GM21515 (cell line): ENCODE results near the gene MAPK13.
"Not testable (repeated sequence)": the region's sequence is repeated elsewhere in the genome, so short reads cannot be mapped to it uniquely, and the experiment has no call there.

ENCODE experiments used
- ATAC-seq: cut with Tn5 transposase; IDR thresholded peaks from one replicate; pipeline ENCODE4 v1.9.1; 2021; ENCODE audit not compliant: unreplicated experiment

Gene MAPK13

DNA sequence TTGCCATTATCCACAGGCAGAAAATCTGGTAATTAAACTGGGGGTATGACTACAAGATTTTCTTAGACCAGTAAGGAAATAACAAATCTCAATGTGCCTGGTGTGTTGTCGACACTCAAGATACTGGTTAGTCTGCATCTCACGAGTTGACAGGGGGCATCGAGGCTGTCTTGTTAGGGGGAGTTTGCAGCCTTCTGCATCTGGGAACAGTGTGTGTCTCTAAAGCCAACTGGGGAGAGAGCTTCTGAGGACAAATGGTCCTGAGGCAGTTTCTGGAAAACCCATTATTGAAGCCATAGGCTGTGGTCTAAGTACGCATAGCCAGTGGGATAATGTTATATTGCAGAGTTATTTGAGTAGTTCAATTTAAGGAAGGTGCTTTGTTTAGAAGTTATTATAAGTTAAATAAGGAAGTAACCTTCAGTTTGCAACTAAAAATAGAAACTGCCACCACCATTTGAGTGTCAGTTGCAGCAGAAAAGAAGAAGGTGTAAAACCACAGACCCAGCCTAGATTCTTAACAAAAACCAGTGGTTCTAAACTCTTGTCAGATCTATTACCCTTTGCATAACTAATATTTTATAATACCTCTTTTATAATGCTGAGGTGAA, 15.4 kb upstream of the MAPK13 start:
- no peak for ATAC-seq

DNA sequence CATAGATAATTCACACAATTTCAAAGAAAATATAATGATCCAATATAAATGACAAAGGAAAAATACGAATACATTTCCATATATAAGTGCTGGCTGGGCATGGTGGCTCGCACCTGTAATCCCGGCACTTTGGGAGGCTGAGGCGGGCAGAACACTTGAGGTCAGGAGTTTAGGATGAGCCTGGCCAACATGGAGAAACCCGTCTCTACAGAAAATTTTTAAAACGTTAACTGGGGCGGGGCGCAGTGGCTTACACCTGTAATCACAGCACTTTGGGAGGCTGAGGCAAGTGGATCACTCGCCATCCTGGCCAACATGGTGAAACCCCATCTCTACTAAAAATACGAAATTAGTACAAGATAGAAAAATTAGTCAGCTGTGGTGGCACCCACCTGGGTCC, 14.9 kb upstream of the MAPK13 start:
- no peak for ATAC-seq

DNA sequence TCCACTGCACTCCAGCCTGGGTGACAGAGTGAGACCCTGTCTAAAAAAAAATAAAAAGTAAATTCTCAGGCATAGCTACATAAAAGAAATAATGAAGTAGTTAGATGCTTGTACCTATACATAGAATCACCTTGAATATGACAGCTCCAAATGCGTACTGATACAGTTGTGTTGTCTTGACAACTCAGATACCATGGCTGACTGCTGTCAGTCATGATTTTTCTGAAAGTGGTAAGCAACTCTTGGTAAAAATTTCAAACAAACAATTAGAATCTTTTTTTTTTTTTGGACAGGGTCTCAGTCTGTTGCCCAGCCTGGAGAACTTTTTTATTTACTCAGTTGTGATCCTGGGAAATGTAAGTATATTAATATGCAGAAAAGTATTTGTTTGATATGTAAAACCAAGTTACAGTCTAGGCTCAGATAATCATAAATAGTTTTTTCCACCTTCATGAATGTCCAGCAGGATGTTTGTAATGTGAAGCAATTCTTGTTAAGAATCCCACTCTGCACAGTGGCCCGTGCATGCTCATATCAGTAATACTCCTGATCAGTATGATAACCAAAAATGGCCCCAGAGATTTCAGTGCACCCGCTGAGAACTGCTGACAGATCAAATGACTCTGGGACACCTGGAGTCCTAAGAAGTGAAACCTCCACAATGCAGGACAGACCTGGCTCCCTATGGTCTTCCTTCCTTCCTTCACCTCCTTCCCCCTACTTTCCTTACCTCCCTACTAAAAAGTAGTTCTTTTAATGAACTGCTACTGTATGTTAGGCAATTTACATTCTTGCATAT, 14.0 kb upstream of the MAPK13 start:
- ATAC-seq = no peak

DNA sequence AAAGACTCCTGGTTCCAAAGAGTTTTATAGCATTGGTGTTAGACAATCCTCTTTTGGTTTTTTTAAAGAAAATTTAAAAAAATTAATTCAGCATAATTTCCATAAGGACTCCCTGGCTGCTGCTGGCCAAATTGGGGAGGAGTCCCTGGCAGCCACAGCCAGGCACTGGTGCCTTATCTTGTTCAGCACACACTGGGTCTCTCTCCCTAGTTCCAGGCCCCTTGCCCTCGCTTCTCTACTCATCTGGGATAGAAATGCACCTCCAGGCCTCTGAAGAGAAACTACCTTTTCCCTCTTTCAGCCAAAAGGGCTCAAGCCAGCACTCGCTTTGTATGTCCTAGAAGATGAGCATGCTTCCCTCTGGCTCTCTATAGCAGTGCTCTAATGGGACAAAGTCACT, 13.4 kb upstream of the MAPK13 start:
- ATAC-seq = no peak

DNA sequence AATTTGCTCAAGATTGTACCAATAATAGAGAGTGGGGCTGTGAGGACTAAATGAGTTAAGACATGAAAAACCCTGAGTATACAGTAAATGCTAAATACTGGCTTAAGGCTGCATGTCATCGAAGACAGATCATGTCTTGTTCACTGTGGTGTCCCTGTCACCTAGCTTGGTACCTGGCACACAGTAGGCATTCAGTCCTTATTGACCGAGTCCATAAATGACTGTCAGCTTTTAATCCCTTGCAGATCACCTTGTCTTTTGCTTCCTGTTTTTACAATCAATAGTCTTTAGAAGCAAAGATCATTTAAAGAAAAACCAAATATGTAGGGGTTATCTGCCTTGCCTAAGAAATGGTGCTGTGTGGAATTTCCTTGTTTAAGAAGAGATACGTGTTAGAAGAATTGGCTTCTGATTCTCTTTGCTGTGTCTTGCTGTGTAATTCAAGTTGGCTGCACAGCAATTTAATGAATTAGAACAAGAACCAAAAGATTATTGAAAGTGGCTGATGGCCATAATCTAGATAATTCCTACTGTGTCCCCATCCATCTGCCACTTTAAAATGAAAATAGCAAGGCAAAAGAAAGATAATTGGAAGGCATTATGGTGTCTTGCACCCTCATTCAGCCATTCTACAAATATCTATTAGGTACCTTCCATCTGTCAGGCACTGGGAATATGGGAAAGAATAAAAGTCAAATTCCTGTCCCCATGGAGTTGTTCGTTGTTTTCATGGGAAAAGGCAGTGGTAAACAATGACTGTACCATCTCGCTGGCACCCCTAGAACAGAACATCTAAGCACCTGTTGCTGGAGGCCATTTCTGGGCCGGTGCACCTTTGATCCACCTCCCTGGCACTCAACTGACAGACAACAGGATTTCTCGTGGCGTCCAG, 12.4 kb upstream of the MAPK13 start:
- no peak for ATAC-seq

DNA sequence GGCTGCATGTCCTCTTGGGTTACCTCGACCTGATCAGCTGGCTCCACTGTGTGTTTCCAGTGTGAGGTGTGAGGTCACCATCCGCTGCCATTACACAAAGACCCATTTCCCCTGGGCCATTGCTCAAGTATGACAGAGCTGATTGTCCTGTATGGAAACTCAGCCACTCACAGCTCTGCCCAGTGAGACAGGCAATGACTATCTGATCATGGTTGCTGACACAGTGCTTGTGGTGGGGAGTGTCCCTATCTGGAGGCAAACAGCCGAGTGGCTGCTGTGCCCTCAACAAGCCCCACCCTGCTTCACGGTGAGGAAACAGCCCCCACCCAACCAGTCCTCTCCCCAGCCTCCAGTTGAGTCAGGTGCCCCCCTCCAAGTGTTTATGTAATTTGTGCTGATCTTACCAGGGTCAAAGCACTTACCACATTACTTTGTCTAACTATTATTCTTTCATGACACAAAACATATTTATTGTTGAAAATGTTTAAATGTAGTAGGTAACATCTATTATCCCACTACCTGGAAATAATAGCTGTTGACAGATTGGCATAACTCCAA, 11.7 kb upstream of the MAPK13 start:
- ATAC-seq = no peak

DNA sequence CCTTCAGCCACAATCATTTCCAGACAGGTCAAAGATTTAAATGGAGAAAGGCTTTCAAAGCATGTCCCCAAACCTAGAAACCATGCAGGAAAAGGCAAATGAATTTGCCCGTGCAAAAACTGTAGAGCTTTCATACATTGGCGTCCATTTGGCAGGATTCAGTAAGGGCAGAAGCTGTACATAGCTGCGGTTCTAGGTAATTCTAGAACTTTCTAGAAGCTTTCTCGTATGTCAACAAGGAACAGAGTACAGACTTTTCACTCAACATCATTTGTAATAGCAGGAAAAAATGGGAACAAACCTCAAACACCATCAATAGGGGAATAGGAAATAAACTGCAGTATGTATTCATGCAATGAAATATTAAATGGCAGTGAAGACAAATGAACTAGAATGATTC, 11.1 kb upstream of the MAPK13 start:
- no peak for ATAC-seq

DNA sequence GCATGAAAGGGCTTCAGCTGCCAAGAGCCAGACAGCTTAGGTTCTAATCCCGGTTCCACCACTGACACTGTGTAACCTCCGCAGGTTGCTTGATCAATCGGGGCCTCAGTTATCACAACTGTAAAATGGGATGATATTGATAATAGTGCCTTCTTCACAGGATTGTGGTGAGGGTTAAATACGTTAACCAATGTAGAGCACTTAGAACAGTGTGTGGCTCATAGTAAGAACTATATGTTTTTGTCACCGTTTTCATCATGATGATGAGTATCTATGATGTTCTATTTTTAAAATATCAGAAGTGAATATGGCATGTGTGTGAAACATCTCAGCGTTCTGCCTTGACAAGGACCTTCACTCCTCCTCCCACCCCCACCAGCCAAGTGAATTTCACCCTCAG, 10.3 kb upstream of the MAPK13 start:
- no peak for ATAC-seq

DNA sequence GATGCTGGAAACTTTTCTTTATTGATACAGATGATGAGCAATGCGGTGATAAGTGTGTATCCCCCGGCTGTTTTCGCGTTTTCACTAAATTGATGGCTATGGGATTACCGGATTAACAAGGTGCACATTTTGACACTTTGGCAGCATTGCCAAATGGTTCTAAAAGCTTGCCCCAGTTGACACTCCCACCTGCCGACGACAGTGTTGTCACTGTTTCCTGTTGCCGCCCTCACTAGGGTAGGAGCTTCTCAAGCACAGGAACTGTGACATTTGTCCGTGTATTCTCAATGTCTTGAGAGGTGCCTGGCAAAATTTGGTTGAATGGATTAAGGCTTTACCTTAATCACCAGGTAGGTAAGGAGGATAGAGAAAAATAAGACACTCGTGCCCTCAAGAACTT, 9.8 kb upstream of the MAPK13 start:
- no peak for ATAC-seq

DNA sequence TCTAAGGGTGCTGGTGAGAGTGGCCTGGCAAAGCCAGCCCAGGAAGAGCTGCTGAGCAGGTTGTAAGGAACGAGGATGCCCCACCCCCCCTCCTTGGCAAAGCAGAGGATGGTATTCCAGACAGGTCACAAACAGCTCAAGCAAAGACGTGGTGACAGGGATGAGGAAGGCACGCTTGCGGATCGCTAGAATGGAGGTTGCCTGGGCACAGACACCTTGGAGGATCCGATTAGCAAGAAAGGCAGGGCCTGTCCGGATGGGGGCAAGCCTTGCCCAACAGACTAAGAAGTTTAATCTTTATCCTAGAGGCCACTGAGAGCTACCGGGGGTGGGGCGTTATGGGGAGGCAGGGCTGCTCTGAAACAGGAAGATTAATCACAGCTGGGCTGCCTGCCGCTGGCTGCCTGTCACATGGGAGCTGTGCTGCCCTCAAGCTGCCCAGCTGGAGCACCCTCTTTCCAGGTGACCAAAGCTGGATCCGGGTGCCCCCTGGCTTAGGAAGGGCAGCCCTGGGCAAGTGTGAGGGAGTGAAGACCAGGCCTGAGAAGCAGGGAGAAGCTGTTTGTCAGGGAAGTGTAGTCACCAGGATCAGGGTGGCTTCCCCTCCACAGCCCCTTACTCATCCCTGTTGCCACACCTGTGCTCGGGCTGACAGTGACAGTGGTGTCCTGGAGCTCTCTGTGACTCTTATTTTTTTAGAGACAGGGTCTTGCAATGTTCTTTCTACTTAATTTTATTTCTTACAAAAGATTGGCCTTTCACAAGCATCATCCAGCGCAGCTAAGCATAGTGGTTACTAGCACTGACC, 9.1 kb upstream of the MAPK13 start:
- ATAC-seq = no peak

DNA sequence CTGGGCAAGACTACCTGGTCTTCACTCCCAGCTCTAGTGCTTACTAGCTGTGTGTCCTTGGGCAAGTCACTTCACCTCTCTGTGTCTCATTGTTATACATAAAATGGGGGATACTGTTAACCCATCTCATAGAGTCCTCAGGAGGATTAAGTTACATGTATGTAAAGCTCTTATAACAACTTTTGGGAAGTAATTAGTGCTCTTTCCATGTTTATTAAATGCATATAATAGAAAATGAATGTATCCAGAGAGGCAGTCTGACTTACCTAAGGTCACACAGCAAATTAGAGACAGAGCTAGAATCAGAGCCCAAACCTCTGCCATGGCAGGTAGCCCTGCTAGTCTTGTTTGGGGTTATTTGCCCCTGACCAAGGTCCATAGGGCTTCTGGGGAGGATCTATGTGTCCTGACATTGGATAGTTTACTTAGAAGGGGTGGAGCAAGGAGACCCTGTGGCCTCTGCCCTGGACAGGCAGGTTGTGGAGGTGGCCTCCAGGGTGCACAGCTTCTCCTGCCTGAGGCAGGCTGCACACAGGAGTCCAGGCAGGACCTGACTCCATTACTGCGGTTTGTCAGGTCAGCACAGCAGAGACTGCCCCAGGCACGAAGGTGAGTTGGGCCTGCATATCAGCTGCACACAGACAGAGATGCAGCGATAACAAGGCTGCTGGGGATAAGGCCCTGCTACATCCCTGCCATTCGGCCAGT, 8.4 kb upstream of the MAPK13 start:
- no peak for ATAC-seq

DNA sequence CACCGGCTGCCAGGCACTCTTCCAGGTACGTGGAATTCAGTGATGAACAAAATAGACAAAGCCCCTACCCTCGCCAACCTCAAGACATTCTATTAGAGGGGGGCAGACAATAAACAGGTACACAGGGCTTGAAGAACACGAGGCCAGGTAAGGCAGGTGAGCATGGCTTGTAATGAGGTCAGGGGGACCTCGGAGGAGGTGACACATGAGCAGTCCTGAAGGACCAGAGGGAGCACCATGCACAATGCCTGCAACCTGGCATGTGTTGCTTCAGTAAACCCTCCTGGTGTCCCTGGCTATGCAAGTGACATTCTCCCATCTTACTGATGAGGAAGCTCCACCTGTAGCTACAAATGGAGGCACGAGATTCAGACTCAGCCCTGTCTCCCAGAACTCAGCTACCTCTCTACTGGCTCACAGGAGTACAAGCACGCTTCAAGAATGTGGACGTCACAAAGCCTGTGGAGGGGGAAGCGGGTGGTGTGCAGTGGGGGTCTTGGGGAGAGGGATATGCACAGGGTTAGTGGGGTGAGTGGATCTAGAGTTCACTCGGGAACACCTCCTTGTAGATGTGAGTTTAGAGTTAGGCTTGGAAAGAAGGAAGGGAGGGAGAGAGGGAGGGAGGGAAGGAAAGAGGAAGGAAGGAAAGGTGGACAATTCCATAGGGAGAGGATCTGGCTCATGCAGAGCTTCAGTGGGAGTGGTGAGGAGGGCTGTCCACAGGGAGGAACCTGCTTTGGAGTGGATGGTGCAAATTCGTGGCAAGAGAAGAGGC, 7.6 kb upstream of the MAPK13 start:
- ATAC-seq = no peak

DNA sequence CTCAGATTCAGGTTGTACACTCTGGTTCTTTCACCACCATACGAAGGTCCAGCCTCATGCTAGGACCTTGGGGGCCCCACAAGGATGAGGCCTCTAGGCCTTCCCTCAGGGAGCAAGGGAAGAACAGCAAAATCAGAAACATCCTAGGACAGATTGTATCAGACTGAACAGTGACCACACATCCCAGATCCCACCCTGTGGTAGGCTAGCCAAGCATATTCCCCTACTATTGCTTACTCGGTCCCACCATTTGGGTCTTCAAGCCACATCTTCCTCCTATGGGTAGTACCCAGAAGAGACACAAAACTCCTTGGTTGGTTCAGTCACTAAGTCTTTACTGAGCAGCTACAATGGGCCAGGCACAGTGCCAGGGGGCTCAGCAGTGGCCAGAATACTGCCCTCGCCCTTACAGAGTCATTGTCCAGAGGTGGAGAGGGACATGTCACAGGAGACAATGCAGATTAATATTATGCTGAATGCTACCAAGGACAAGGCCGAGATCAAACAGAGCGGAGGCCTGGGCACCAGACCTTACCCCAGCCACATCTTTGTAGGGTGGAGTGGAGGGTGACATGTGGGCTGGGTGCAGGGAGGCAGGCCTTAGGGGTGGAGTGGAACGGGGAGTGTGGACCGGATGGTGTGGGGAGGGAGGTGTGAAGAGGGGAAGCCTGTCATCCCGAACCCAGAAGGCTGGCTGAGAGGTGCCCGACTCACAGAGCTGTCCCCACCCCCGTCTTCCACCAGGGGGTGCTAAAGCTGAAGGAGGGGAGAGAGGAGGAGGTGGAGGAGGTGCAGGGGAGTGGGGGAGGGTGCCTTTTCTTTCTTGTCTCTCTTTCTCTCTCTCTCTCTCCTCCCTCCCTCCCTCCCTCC, 6.8 kb upstream of the MAPK13 start:
- no peak for ATAC-seq

DNA sequence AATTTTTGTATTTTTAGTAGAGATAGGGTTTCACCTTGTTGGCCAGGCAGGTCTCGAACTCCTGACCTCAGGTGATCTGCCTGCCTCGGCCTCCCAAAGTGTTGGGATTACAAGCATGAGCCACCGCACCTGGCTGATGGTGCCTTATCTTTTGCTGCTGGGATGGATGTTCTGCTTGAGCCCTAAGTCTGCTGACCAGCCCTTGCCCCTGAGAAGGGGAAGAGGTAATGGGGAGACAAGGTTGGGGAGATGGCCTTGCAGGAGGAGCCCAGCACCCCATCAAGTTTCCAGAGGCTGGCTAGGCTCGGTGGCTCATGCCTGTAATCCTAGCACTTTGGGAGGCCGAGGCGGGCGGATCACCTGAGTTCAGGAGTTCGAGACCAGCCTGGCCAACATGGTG, 6.0 kb upstream of the MAPK13 start:
- ATAC-seq = not testable (repeated sequence)

DNA sequence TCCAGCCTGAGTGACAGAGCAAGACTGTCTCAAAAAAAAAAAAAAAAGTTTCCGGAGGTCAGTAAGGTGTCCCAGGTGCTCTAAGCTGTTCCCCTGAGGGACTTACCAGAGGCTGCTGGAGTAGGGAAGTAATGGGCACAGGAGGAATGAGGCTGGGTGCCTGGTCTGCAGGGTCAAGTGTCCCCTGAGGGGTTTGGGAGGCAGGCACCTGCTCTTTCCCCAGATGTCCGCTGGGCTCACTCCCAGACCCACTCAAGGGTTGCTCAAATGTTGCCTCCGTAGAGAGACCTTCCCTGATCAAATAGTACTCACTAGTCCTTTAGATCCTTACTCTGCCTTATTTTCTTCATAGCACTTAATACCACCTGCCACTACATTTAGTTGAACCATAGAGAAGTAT, 5.4 kb upstream of the MAPK13 start:
- ATAC-seq = no peak

DNA sequence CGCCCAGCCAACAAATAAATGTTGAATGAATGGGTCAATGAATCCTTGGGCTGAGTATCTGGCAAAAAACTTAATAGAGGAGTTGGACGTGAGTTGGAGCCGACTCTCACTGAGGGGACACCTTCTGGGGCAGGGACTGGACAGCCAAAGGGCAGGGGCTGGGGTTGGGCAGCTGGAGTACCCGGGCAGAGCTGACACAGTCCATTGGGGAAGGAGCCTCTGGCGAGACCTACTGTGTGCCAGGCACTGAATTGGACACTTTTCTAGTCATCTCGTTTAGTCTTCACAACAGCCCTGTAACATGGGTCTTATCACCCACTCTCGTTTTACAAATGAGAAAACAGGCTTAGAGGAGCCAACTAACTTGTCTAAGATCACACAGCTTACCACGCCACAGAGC, 4.7 kb upstream of the MAPK13 start:
- ATAC-seq = no peak

DNA sequence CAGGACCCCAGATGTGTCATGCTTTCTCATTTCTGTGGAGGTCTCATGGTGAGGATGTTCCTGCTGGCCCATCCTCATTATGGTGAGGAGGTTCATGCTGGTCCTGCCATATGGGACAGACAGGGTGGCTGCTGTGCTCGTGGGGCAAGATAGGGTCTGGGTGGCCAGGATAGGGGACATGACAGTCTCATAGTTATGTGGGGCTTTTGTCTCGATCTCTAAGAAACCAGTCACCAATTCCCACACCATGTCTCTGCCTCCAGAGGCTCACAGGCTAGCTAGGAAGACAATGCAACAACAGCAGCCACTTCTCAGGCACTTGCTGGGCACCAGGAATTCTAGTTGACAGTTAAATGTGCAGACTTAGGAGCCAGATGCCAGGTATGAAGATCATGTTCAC, 4.2 kb upstream of the MAPK13 start:
- ATAC-seq = no peak
